ENCODE data around the gene PIGB. TPM values are rescaled to one million over a fixed set of nuclear protein-coding genes. Genes with fewer than 3 reads are reported as not detected.

Gene PIGB
- total and polyA plus RNA-seq, 4 donors: 3.4 to 9.7 (median 4.8) TPM

GRCh38 chr15:55403531-55403930 lies 84.5 kb downstream of the PIGB start (continued):
- no peak for TF ChIP-seq CTCF (IDR thresholded peaks at IDR 0.05; ENCODE audit: low read depth, low read length, missing input control)
- no peak for TF ChIP-seq FOXA1 (IDR thresholded peaks at IDR 0.05)

Other genes with a start within 250 kb of the PIGB start
- gene RSL24D1, start 122.3 kb upstream of the PIGB start, total RNA-seq: 10 to 100 TPM; 17.4 to 33.3 TPM
- gene RSL24D1, start 122.3 kb upstream of the PIGB start, polyA plus RNA-seq: 10 to 100 TPM; 13.3 to 28.9 TPM
- 10 to 100 TPM in 1 of 2 donors, 1 to 10 TPM in 1; 6.4 to 28.4 TPM for gene RAB27A, start 29.4 kb upstream of the PIGB start, total RNA-seq
- gene RAB27A, start 29.4 kb upstream of the PIGB start, polyA plus RNA-seq: 10 to 100 TPM; 21.5 to 30.8 TPM
- gene PIGBOS1, start 99 bp upstream of the PIGB start, total RNA-seq: 1 to 10 TPM; 4.7 to 7.0 TPM
- 10 to 100 TPM in 1 of 2 donors, 1 to 10 TPM in 1; 7.5 to 14.3 TPM for gene PIGBOS1, start 99 bp upstream of the PIGB start, polyA plus RNA-seq
- 10 to 100 TPM; 21.5 to 89.1 TPM for gene CCPG1, start 89.1 kb downstream of the PIGB start, total RNA-seq
- gene CCPG1, start 89.1 kb downstream of the PIGB start, polyA plus RNA-seq: 10 to 100 TPM; 35.0 to 71.4 TPM
- gene PIERCE2, start 89.3 kb downstream of the PIGB start, total RNA-seq: under 1 TPM in 1 of 2 donors, not detected in 1; 0.23 TPM
- under 1 TPM; 0.78 to 0.83 TPM for gene PIERCE2, start 89.3 kb downstream of the PIGB start, polyA plus RNA-seq
- gene DNAAF4, start 189.0 kb downstream of the PIGB start, total RNA-seq: under 1 TPM in 1 of 2 donors, not detected in 1; 0.09 TPM
- gene DNAAF4, start 189.0 kb downstream of the PIGB start, polyA plus RNA-seq: under 1 TPM in 1 of 2 donors, not detected in 1; 0.23 TPM

Measured in liver (tissue), 5 donors.